K562 (cell line): Measurements from ENCODE around the gene FNDC1. TPM values are rescaled to one million over a fixed set of nuclear protein-coding genes. Genes with fewer than 3 reads are reported as not detected.

Experiments
- ATAC-seq: fragments of 200-7000 bp; cut with Tn5 transposase; 3 replicates; pipeline ENCODE4 v1.9.1; 2020; ENCODE audit warnings: moderate library complexity
- BruUV-seq: library from RNA; stranded (reverse); fragments of 400-500 nt; replicated peaks from 2 replicates; lab custom pipeline; 2021; lab: Mats Ljungman, UMichigan
- CTCF ChIA-PET: fragments of 300-600 bp; formaldehyde crosslinking; extraction: SDS; loops from one replicate; lab custom pipeline; 2021; ENCODE audit warnings: low intra/inter-chr PET ratio; lab: Yijun Ruan, JAX
- POLR2A ChIA-PET: fragments of 300-600, 350-650 bp; sonication (Branson Sonifier 250); formaldehyde crosslinking; extraction: SDS; loops from one replicate; lab custom pipeline; 2021; ENCODE audit warnings: antibody characterized with exemption, inconsistent platforms; lab: Yijun Ruan, JAX
- DNase-seq, 4 experiments: peaks; one replicate each; pipeline versions ENCODE4 v3.0.0 to v3.0.0-alpha.2; 2011 to 2018; ENCODE audit warnings: low spot score in 3 of 4, mixed read lengths in 3 of 4; ENCODE audit errors: extremely low read depth in 1 of 4
- FAIRE-seq: peaks from 2 replicates; lab custom pipeline; 2011; peaks lifted over from hg19 to GRCh38; lab: Jason Lieb, UNC
- H2AFZ ChIP-seq: 2 replicates; pipeline ENCODE4 v1.6.0; 2011; ENCODE audit warnings: low read depth, low read length, control low read depth, inconsistent platforms
- H3K27ac ChIP-seq: fragments of 200-600 bp; 3 replicates; pipeline ENCODE4 v1.8.0; 2011; ENCODE audit warnings: low read depth, mild to moderate bottlenecking, control low read depth, inconsistent platforms, low read length, moderate library complexity, mixed read lengths; ENCODE audit errors: extremely low read depth
- H3K27me3 ChIP-seq, 2 experiments: fragments of 300-600 bp in 1 of 2; 2 replicates in 1 of 2; 3 replicates in 1 of 2; pipeline versions ENCODE4 v1.6.0 to v1.8.0; 2011; ENCODE audit warnings: inconsistent platforms in 2 of 2, low read length in 2 of 2, mild to moderate bottlenecking in 1 of 2, mixed read lengths in 1 of 2, moderate library complexity in 1 of 2; ENCODE audit not compliant: control insufficient read depth in 2 of 2, insufficient read depth in 2 of 2
- H3K36me3 ChIP-seq: fragments of 300-600 bp; 3 replicates; pipeline ENCODE4 v1.8.0; 2011; ENCODE audit warnings: mild to moderate bottlenecking, low read length, inconsistent platforms; ENCODE audit not compliant: control insufficient read depth, insufficient read depth
- H3K4me1 ChIP-seq, 2 experiments: fragments of 200-600 bp in 1 of 2; replicated peaks in 1 of 2; 2 replicates in 1 of 2; 3 replicates in 1 of 2; pipeline versions ENCODE4 v1.5.1 to v1.8.0; 2011; ENCODE audit warnings: inconsistent platforms in 2 of 2, low read length in 2 of 2, mild to moderate bottlenecking in 1 of 2, mixed read lengths in 1 of 2, moderate library complexity in 1 of 2; ENCODE audit not compliant: control insufficient read depth in 2 of 2, insufficient read depth in 2 of 2
- H3K4me2 ChIP-seq: 2 replicates; pipeline ENCODE4 v1.6.1; 2011; ENCODE audit warnings: low read length, control low read depth, inconsistent platforms, mixed read lengths; ENCODE audit not compliant: insufficient read depth
- H3K4me3 ChIP-seq: fragments of 200-600 bp; sonication (generic), shearing (Covaris generic); 2 replicates; pipeline ENCODE4 v1.5.1; 2016; ENCODE audit warnings: control low read depth, inconsistent platforms
- H3K79me2 ChIP-seq: fragments of 200-600 bp; 3 replicates; pipeline ENCODE4 v1.8.0; 2011; ENCODE audit warnings: low read length, inconsistent platforms; ENCODE audit not compliant: control insufficient read depth, insufficient read depth
- H3K9ac ChIP-seq, 2 experiments: 2 replicates each; pipeline versions ENCODE4 v1.6.0 to v1.6.1; 2011; ENCODE audit warnings: low read depth in 2 of 2, low read length in 2 of 2, control low read depth in 1 of 2, inconsistent platforms in 1 of 2, mild to moderate bottlenecking in 1 of 2, mixed read lengths in 1 of 2; ENCODE audit not compliant: insufficient read depth in 1 of 2
- H3K9me1 ChIP-seq: one replicate; pipeline ENCODE4 v1.6.0; 2011; ENCODE audit warnings: inconsistent platforms, mild to moderate bottlenecking, low read length, moderate library complexity; ENCODE audit not compliant: control insufficient read depth, insufficient read depth
- H3K9me3 ChIP-seq: replicated peaks from 2 replicates; pipeline ENCODE4 v1.5.1; 2011; ENCODE audit warnings: low read depth, low read length, inconsistent platforms; ENCODE audit not compliant: control insufficient read depth, insufficient read depth
- H4K20me1 ChIP-seq: replicated peaks from 2 replicates; pipeline ENCODE4 v1.6.1; 2011; ENCODE audit warnings: low read length, inconsistent platforms, mixed read lengths; ENCODE audit not compliant: control insufficient read depth, insufficient read depth
- ATF6 ChIP-seq: sonication (generic); formaldehyde crosslinking; IDR thresholded peaks from 2 replicates; pipeline ENCODE4 v1.4.0; 2020; ENCODE audit warnings: mild to moderate bottlenecking, missing genetic modification reagents
- CHD4 ChIP-seq: fragments of 200-600 bp; sonication (generic); IDR thresholded peaks from 3 replicates; pipeline ENCODE4 v1.6.1; 2012; ENCODE audit warnings: low read depth, mild to moderate bottlenecking, mixed read lengths, low read length, inconsistent platforms; ENCODE audit not compliant: insufficient read depth, insufficient replicate concordance, poor library complexity, severe bottlenecking
- DIDO1 ChIP-seq: fragments of 450-650 bp; IDR thresholded peaks from 2 replicates; pipeline ENCODE4 v1.6.1; 2016; ENCODE audit warnings: low read depth, missing biosample characterization, missing genetic modification characterization
- E2F1 ChIP-seq: sonication (generic); formaldehyde crosslinking; IDR thresholded peaks from 2 replicates; pipeline ENCODE4 v1.8.1; 2023; ENCODE audit warnings: mild to moderate bottlenecking, missing genetic modification reagents, moderate library complexity
- ETV5 ChIP-seq: sonication (generic); formaldehyde crosslinking; IDR thresholded peaks from 2 replicates; pipeline ENCODE4 v1.4.0; 2020; ENCODE audit warnings: low read depth, mild to moderate bottlenecking, missing genetic modification reagents
- KLF1 ChIP-seq: fragments of 450-650 bp; IDR thresholded peaks from 2 replicates; pipeline ENCODE4 v1.6.1; 2016; ENCODE audit warnings: missing genetic modification characterization, missing compliant biosample characterization
- MLLT1 ChIP-seq, 2 experiments: fragments of 450-650 bp; IDR thresholded peaks; 2 replicates each; pipeline ENCODE4 v1.6.1; 2016
- MXI1 ChIP-seq: IDR thresholded peaks from 2 replicates; pipeline ENCODE4 v1.6.1; 2011; ENCODE audit warnings: low read depth, mild to moderate bottlenecking, improper control_type of control experiment, low read length
- POLR2B ChIP-seq: fragments of 450-650 bp; IDR thresholded peaks from 2 replicates; pipeline ENCODE4 v1.6.1; 2018; ENCODE audit warnings: low read depth; ENCODE audit not compliant: partially characterized antibody
- TRIM24 ChIP-seq, 2 experiments: fragments of 450-650 bp; IDR thresholded peaks; 2 replicates each; pipeline ENCODE4 v1.6.1; 2016
- XRCC5 ChIP-seq: fragments of 200-400 bp; formaldehyde crosslinking; IDR thresholded peaks from 2 replicates; pipeline ENCODE4 v1.6.1; 2017; ENCODE audit warnings: low read depth, mild to moderate bottlenecking, low read length
- YBX1 ChIP-seq: fragments of 450-650 bp; IDR thresholded peaks from 2 replicates; pipeline ENCODE4 v1.7.1; 2016; ENCODE audit warnings: mild to moderate bottlenecking
- ZBTB43 ChIP-seq: sonication (generic); formaldehyde crosslinking; IDR thresholded peaks from 2 replicates; pipeline ENCODE4 v1.8.0; 2023; ENCODE audit warnings: mild to moderate bottlenecking, missing genetic modification reagents
- ZNF146 ChIP-seq: IDR thresholded peaks from one replicate; pipeline ENCODE4 v1.6.1; 2018; ENCODE audit warnings: missing compliant biosample characterization; ENCODE audit not compliant: unreplicated experiment
- ZNF324 ChIP-seq: fragments of 250-450 bp; sonication (Bioruptor Pico); IDR thresholded peaks from 2 replicates; pipeline ENCODE4 v1.4.0; 2020; ENCODE audit warnings: mild to moderate bottlenecking
- ZNF512 ChIP-seq: IDR thresholded peaks from 2 replicates; pipeline ENCODE4 v1.6.1; 2016; ENCODE audit warnings: missing genetic modification characterization, missing compliant biosample characterization
- WGBS: fragments of 100-300 bp; shearing (Covaris generic); methylation state at CpG from one replicate; pipeline ENCODE4 v1.1.6; 2016; ENCODE audit warnings: low coverage, mixed read lengths; ENCODE audit not compliant: insufficient coverage; ENCODE audit errors: missing lambda C conversion rate; 5-methylcytosine and 5-hydroxymethylcytosine counted together
- in situ Hi-C: fragments of 300-500 bp; cut with MboI; formaldehyde crosslinking; loops from 4 replicates; pipeline ENCODE4 v1.15.0; 2018; ENCODE audit warnings: inconsistent platforms, mixed read lengths
- intact Hi-C: fragments of 100-400 bp; cut with micrococcal nuclease; formaldehyde crosslinking; loops from 2 replicates; pipeline ENCODE4 v1.14.2; 2022
- polyA plus RNA-seq, 8 experiments: library from polyadenylated mRNA; depleted of rRNA in 4 of 8; stranded (reverse) in 5 of 8; unstranded in 3 of 8; fragments of >200 nt; fragmentation: Nextera tagmentation in 2 of 8; fragmentation: Illumina TruSeq in 1 of 8; extraction: Ambion mirVana in 2 of 8; extraction: Trizol in 1 of 8; gene quantifications; 2 replicates each; pipeline versions ENCODE4 v1.2.1 to v1.2.3, GENCODE V29; 2011 to 2014; ENCODE audit warnings: inconsistent platforms in 1 of 8, missing spikeins in 1 of 8
- total RNA-seq, 7 experiments: library from RNA; depleted of rRNA in 6 of 7; stranded (reverse); fragments of >200 nt in 6 of 7; fragmentation: Illumina TruSeq in 2 of 7; extraction: Trizol in 2 of 7; gene quantifications; 2 replicates each; pipeline versions ENCODE4 v1.2.1 to v1.2.3, GENCODE V29; 2011 to 2021; ENCODE audit warnings: low replicate concordance in 1 of 7

FNDC1 gene
- total and polyA plus RNA-seq, 9 of the 15 experiments (the other 6 are each of a cell fraction or from before 2014, with no cell fraction given): not detected

GRCh38 chr6:159309723-159310122 lies 140.5 kb downstream of the FNDC1 start:
- ChIA-PET POLR2A (interaction anchor here (0.6 to 1.1 kb wide), 3 partner anchors 10 to 25 kb away, joined by 3 to 5 read pairs (median 3); no protein-coding TSS in a partner anchor), CTCF (no interaction called here)
- Histone ChIP-seq H3K27ac (no peak overlapping the region), H3K9me1 (no peaks in the 10 kb centered on the region), H3K36me3 (no peaks in the 10 kb centered on the region), H3K79me2 (no peaks in the 10 kb centered on the region), H3K9ac (no peak overlapping the region), H2AFZ (no peak overlapping the region), H3K9me3 (no peaks in the 10 kb centered on the region), H3K4me2 (no peak overlapping the region), H4K20me1 (no peaks in the 10 kb centered on the region), H3K4me1 (no peaks in the 10 kb centered on the region), H3K4me3 (no peak overlapping the region), H3K27me3 (peaks cover 0 to 7% of the 10 kb centered on the region in 2 experiments; a peak in 2 of 5 replicates)
- ATAC-seq (no peak), DNase-seq (no peak), FAIRE-seq (no peak)
- no TSS peak for BruUV-seq
- 0% methylated on average over 1 of the region's 1 CpG for WGBS
- in situ Hi-C loops: no loop called here
- intact Hi-C loops: no loop called here
- TF ChIP-seq E2F1 (CRISPR knock-in tag): no peak
- no peak for TF ChIP-seq ZNF512 (tag)
- no peak for TF ChIP-seq DIDO1 (tag)
- no peak for TF ChIP-seq TRIM24 (IDR thresholded peaks at IDR 0.05)
- TF ChIP-seq ZNF146: no peak
- no peak for TF ChIP-seq XRCC5
- TF ChIP-seq CHD4: no peak
- TF ChIP-seq MLLT1 (IDR thresholded peaks at IDR 0.05): no peak
- no peak for TF ChIP-seq KLF1 (tag)
- TF ChIP-seq MXI1: no peak
- no peak for TF ChIP-seq ETV5
- no peak for TF ChIP-seq ATF6
- no peak for TF ChIP-seq ZNF324 (CRISPR knock-in tag)
- no peak for TF ChIP-seq YBX1
- TF ChIP-seq POLR2B: no peak
- TF ChIP-seq ZBTB43 (CRISPR knock-in tag): no peak
